Measurements from ENCODE around the gene MPL. TPM values are rescaled to one million over a fixed set of nuclear protein-coding genes. Genes with fewer than 3 reads are reported as not detected.
A peak's percentile ranks its signal among the peaks of the same experiment; 100 is the strongest.

Gene MPL
- total RNA-seq, 1 experiment from 2014 or later, result not detected

DNA sequence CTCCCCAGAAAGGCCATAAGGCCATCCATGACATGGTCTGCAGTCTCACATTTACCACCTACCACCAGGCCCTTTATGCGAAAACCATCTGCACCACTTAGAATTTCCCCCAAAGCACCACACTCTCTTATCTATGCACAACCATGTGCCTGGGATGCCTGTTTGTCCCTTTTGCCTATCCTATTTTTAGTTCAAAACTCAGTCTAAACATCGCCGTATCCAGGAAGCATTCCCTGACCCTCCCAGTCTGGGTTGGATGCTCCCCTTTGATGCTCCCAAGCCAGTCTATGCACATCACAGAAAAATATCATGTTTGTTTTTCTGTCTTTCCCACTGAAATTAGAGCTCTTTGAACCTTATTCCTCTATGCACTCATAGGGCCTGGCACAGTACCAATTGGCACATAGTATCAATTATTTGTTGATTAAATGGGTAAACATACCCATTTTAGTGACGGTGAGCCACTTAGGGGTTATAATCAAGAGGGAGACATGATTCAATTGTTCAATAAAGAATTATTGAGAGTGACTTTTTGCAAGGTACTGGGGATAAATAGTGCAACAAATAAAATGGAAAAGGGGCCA lies 6.7 kb downstream of the MPL start:
- Histone ChIP-seq H3K27ac (ENCODE audit: low read depth, low read length) (no peak overlapping the region), H3K9me3 (ENCODE audit: control insufficient read depth in 1 of 2, insufficient read depth in 1 of 2, low read depth in 1 of 2, low read length in 2 of 2) (no peaks in the 10 kb centered on the region), H3K9ac (ENCODE audit: low read length) (0 out of 2 replicates have a peak overlapping the region, but pooled peaks have one; percentile 9), H3K27me3 (ENCODE audit: insufficient read depth, low read length) (no peaks in the 10 kb centered on the region), H3K4me1 (ENCODE audit: control insufficient read depth in 1 of 2, insufficient read depth in 2 of 2, low read length in 2 of 2) (peaks cover 28 to 61% of the 10 kb centered on the region in 2 experiments), H3K36me3 (ENCODE audit: control insufficient read depth in 1 of 2, insufficient read depth in 2 of 2, low read length in 2 of 2) (no peaks in the 10 kb centered on the region), H3K4me2 (ENCODE audit: low read length) (peak overlapping the region; percentile 57), H3K9me2 (ENCODE audit: insufficient read depth) (no peaks in the 10 kb centered on the region), H2AFZ (ENCODE audit: low read depth, low read length, poor library complexity, severe bottlenecking) (no peak overlapping the region), H3K79me2 (ENCODE audit: insufficient read depth, low read length) (no peaks in the 10 kb centered on the region), H4K20me1 (ENCODE audit: insufficient read depth) (no peaks in the 10 kb centered on the region), H3K4me3 (replicated peaks in 1 of 2; ENCODE audit: low read depth in 1 of 2, low read length in 2 of 2) (no peak overlapping the region)
- TF ChIP-seq REST (IDR thresholded peaks at IDR 0.05; ENCODE audit: low read depth) (no peak), TCF7L2 (IDR thresholded peaks at IDR 0.05; ENCODE audit: borderline replicate concordance, extremely low read depth, insufficient read depth, insufficient read length) (no peak), EZH2phosphoT487 (IDR thresholded peaks at IDR 0.05; ENCODE audit: borderline replicate concordance) (no peak), CEBPB (IDR thresholded peaks at IDR 0.05; ENCODE audit: low read depth) (no peak), FOSL1 (IDR thresholded peaks at IDR 0.05; ENCODE audit: low read depth) (no peak)
- TF ChIP-seq, protein P1, sequence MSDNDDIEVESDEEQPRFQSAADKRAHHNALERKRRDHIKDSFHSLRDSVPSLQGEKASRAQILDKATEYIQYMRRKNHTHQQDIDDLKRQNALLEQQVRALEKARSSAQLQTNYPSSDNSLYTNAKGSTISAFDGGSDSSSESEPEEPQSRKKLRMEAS (IDR thresholded peaks at IDR 0.05), result no peak
- TF ChIP-seq, protein P2, sequence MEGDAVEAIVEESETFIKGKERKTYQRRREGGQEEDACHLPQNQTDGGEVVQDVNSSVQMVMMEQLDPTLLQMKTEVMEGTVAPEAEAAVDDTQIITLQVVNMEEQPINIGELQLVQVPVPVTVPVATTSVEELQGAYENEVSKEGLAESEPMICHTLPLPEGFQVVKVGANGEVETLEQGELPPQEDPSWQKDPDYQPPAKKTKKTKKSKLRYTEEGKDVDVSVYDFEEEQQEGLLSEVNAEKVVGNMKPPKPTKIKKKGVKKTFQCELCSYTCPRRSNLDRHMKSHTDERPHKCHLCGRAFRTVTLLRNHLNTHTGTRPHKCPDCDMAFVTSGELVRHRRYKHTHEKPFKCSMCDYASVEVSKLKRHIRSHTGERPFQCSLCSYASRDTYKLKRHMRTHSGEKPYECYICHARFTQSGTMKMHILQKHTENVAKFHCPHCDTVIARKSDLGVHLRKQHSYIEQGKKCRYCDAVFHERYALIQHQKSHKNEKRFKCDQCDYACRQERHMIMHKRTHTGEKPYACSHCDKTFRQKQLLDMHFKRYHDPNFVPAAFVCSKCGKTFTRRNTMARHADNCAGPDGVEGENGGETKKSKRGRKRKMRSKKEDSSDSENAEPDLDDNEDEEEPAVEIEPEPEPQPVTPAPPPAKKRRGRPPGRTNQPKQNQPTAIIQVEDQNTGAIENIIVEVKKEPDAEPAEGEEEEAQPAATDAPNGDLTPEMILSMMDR (IDR thresholded peaks at IDR 0.05 in 2 of 3, conservative IDR thresholded peaks at IDR 0.05 in 1 of 3; ENCODE audit: borderline replicate concordance in 1 of 3, insufficient read depth in 1 of 3, low read depth in 2 of 3, low read length in 2 of 3), result no peak
- ChIA-PET RAD21 (ENCODE audit: low non-redundant PET in 1 of 2, low total read pairs in 2 of 2, uncharacterized antibody in 2 of 2, unreplicated experiment in 2 of 2) (interaction anchor here in 1 of 2 experiments (0.7 kb wide), 1 partner anchor 70 kb away, joined by 3 read pairs; no protein-coding TSS in a partner anchor), CTCF (no interaction called here), POLR2A (no interaction called here)
- no peak for ATAC-seq
- intact Hi-C loops (cut with micrococcal nuclease), result no loop called here
- BruUV-seq (replicated peaks), result no TSS peak
- DNase-seq (ENCODE audit: low read depth, low spot score), result no peak
